ENCODE results near the gene WIPF1.

WIPF1 gene

DNA sequence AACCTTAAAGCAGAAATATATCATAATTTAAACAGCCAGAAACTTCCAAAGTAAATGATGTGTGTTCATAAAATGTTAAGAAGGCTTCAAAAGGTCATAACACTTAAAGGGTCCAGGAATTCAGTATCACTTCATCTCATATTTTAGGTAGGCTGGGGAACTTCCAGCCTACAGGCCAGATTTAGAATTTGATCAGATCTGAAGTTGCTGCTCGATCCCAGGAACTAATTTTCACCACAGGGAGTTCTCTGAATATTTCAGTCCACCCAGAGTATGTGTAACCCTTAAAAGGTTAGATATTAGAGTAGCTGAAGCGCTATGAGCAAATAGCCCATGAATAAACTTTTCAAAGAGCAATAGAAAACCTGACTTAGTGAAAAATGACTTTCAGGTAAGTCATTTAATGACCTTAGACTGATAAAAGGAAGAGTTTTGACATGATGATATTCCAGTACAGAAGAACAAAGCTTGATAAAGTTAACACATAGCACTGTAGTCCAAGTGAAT, 1.7 kb downstream of the WIPF1 start:
- peak; percentile 59 for DNase-seq (ENCODE audit: low spot score)

DNA sequence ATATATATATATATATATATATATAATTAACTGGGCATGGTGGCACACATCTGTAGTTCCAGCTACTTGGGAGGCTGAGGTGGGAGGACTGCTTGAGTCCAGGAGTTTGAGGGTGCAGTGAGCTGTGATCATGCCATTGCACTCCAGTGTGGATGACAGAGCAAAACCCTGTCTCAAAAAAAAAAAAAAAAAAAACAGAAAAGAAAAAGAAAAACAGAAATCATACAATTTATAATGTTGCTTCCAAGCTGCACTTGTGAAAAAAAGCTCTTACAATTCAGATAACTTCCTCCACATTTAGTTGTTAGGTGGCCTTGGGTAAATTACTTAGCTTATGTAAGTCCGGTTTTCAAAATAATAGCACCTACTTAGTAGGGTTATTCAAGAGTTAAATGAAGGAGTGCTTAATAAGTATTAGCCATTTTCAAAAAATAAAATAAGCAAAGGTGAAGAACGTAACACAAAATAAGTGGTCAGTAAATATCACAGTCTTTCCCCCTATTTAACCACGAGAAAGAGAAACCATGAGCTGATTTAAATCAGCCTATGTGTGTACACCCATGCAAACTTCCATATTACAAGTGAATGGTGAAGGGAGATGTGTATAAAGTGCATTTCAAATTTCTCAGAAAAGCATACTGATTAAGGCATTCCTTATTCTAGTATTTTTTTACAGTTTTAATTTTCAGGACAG, 2.3 kb downstream of the WIPF1 start:
- peak; percentile 40 for DNase-seq (ENCODE audit: low spot score)

DNA sequence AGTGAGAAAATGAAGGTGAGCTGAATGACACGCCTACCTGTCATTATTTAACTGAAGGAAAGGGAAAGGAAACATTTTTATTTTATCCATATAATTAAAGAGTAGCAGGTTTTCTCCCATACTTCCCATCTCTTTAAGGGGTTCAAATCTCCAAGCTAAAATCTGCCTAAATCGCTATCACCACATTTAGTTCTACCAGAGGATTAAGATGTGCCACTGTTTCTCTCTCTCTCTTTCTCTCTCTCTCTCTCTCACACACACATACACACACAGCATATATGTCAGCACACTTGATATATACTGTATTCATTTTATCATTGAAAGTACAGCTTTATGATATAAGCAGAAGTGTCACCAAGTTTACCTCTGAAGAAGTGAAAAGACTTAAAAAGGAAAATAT, 3.1 kb downstream of the WIPF1 start:
- no peak for DNase-seq (ENCODE audit: low spot score)

DNA sequence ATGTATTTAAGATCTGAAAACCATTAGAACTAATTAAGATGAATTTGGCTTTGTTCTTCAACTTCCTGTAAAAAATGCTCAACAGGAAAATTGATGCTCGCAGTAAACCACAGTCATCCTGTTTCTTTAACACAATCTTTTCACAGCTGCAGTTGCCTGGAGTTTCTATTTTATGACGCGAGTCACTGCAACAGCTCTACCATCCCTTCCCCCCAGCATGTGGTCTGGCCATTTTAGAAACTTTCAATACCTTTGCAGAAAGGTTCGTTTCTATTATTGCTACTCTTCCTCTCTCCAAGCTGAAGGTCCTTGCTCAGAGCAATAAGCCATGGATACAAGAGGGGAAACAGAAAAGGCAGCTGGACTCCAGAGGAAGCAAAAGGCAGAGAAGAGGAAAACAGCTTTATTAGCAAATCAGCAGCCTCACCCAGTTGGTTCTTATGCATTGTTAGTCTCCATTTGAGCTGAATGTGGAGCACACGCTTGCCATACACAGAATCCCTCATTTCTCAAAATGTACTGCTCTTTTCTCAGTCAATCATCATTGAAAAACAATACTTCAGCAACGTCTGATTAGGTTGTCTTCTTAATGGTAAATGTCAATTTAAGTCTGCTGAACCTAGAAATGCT, 3.9 kb downstream of the WIPF1 start:
- peak; percentile 83 for DNase-seq (ENCODE audit: low spot score)

DNA sequence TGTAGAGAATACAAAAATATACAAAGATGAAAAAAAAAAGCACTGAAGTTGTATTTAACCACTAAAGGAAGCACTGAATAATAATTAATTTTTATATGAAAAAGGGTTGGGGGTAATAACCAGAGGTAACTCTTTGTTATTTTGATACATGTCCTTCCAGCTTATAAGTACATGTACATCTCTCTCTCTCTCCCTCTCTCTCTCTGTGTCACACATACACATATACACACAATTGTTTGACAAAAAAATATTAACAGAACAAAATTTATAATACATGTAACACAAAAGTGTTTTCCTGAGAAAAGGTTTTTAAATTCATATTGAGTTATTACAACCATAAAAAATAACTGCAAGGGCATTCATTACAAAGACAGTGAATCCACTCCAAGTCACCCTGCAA, 4.6 kb downstream of the WIPF1 start:
- no peak for DNase-seq (ENCODE audit: low spot score)

DNA sequence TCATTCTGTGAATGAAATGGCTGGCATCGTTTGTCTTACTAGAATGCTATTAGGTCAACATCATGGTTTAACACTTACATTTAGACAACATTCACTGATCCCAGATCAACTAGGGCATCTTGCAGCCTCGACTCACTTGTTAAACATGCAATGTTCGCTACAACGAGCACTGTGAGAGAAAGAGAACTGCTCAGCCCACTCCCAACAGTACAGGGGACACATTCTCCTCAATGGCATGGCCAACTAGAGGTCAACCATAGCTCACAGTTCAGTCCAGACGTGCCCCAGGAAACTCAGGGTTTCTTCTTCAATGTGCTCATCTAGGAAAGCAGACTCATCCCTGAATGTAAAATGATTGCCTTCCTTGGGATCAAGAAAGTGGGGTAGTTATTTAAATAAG, 5.9 kb downstream of the WIPF1 start:
- no peak for DNase-seq (ENCODE audit: low spot score)

DNA sequence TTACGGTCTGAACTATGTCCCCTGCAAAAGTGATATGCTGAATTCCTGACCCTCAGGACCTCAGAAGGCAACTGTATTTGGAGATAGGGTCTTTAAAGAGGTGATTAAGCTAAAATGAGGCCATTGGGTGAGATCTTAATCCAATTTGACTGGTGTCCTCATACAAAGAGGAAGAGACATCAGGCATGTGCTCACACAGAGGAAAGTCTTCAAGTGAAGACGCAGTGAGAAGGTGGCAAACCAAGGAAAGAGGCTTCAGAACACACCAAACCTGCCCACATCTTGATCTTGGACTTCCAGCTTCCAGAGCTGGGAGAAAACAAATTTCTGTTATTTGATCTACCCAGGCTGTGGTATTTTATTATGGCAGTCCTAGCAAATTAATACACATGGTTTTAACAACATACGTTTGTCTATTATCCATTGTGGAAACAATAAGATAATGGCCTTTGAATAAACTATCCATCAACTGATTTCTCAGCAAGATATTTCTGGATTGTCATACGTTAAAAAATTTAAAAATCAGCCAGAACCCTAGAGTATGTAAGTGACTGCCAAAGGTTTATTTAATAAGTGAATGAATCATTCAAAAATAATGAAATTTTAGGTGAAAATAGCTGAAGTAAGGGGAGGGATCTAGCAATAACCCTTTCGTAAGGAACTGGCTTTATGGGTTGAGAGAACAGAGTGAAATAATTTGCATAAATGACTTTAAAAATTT, 6.5 kb downstream of the WIPF1 start:
- DNase-seq (ENCODE audit: low spot score): no peak

DNA sequence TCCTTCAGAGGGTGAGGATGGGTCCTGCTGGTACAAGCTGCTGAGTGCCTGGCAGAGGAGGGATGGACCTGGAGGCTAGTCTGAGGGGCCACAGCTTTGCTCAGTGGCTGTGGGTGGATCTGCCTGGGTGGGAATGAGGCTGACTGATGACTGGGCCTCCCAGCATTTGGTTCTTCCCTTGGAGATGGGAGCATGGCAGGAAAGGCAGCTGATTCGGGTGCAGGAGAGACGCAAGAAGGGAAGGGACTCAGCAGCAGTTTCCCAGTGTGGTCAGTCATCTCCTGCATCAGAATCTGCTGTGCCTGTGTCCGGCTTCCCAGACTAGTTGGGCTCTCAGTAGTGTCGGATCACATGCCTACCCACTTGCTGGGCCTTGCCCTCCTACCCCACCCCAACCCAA, 7.3 kb downstream of the WIPF1 start:
- DNase-seq (ENCODE audit: low spot score): no peak

DNA sequence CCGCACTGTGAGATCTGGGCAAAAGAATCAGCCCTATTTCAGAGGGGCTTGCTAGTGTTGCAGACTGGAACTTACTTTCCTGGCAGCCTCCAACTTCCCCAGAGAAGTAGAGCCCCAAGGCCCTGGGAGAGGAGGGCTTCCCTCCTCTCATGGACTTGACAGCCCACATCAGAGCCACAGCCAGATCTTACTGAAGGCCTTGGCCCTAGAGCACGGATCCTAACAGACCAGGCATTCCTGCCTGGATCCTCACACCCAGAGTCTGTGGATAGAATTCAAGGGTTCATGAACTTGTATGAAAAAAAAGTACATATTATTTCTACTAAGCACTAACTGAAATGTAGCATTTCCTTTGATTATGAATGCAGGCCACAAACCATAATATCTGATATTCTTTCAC, 8.3 kb downstream of the WIPF1 start:
- no peak for DNase-seq (ENCODE audit: low spot score)

DNA sequence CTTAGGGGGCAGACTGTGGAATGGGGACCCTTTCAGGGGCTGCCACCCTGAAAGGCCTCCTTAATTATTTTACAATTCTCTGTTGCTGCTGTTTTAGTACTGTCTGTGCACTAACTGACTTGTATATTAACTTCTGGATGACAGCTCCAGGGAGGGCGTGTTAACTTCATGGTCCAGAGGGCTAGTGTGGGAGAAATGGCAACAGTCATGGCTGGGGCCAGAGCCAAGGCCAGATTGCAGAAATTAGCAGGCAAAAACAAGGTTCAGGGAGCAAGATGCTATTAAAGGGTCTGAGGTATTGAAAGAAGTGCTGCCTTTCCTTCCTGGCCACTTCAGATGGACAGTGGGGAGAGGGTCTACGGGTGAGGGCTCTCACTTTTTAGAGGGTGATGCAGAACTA, 9.1 kb downstream of the WIPF1 start:
- DNase-seq (ENCODE audit: low spot score): no peak

DNA sequence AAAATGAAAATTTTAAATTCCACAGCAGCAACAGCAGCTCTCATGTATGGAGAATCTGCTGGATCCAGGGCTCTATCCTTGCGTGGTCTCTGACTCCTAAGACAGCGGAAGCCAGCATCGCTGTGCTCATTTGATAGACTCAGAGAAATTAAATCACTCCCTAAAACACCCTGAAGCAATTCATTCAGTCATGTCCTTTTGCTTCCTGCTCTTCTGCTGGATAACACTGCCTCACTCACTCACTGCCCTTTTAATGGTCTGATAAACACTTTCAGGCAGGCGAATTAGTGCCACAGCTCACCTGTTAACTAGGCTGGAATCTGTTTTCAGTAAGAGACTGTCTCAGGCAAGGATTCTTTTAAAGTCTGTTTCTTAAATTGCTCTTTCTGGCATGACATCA, 10.0 kb downstream of the WIPF1 start:
- no peak for DNase-seq (ENCODE audit: low spot score)

DNA sequence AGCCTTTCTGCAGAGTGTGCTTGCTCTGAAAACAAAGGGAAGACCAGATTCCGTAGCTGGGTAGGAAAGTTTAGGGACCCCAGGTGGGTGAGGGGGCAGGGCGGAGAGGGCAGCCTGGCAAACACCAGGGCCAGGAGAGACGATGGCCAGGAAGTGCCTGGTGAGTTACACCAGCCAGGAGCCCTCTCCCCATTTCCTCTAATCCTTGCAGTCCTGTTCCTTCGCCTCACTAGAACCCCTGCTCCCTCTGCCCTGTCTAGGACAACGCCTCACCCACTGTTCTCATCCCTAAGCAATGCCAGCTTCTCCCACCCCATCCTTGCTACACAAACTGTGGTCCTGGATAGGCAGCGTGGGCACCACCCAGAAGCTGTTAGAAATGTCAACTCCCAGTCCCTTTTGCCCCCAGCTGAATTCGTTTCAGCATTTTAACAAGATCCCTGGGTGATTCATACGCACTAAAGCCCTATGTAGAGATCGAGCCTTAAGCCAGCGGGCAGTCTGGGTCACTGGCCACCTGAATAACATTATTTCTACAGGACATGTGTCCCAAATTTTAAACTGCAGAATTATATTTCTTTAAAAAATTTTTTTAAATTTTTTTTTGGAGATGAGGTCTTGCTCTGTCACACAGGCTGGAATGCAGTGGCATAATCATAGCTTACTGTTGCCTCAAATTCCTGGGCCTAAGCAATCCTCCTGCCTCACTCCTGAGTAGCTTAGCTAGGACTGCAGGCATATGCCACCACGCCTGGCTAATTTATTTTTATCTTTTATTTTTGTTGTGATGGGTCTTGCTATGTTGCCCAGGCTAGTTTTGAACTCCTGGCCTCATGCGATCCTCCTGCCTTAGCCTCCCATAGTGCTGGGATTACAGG, 10.9 kb downstream of the WIPF1 start:
- no peak for DNase-seq (ENCODE audit: low spot score)

DNA sequence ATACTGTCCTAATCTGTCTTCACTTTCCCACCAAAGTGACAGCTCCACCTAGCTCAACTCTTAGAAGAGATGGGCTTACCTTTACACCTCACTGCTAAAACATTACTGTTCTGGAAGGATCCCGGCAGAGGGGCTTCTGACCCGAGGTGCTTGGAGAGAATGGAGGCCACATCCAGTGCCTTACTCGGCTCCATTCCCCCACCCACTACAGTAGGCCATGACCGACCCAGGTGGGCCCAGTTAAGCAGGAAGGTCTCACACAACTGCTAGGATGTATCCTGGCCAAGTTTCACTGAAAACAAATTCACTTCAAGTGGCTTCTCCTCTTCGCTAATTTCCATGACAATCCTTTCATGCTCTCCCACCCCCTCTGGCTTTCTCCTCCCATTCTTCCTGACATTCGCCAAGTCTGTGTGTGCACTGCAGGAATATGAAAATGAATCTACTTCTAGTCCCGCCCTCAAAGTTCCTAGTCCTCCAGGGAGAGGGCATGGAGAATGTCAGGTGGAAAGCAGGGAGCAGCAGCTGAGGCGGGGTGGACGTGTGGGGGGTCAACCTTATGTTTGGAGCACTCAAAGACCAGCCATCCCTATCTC, 11.8 kb downstream of the WIPF1 start:
- no peak for DNase-seq (ENCODE audit: low spot score)

DNA sequence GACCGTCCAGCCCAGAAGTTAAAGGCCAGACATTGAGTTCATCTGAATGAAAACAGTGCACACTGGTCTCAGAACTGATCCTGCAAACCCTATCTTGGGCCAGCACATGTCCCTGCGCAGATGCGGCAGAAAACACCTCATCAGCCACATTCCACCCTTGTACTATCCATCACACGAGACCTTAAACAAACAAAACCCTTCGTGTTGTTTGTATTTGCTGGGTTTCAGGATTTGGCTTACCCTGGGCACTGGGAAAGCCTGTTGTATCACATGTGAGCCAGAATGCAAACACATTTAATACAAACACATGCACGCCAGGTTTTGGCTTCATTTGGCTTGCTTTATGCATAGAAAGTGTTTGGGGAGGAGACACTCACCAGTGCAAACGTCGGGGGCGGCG, 12.5 kb downstream of the WIPF1 start:
- no peak for DNase-seq (ENCODE audit: low spot score)

DNA sequence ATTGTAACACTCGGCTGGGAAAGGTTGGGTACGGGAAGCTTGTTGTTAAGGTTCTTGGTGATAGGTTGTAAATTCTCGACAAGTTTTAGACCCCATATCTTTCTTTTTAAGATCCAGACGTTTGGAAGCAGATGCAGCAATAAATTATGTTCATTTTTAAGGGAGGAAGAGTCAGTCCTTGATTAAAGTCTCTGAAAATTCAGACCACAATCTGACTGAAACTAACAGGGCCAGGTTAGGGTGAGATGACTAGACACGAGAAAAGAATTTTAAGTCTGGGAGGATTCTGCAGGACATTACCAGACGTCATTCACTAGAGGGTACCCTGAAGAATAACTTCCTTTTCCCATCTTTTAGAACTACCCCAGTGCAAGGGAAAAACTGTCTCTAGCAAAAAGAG, 16.1 kb downstream of the WIPF1 start:
- no peak for DNase-seq (ENCODE audit: low spot score)

DNA sequence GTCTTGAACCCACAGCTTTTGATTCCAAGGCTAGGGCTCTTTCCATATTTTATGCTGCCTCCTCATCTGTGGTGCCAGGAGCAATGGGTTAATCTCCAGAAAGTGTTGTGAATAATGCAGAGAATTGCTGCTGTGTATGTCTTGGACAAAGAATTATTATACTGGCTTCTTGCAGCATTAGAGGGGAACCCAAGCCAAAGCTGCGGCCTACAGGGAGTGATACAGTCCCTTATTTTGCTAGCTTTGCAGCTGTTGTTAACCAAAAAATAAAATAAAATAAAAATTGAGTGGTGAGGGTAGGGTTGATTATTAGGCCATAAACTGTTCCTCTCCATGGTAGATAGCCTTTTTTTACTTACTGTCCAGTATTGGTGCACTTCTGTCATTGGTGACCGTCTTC, 16.7 kb downstream of the WIPF1 start:
- DNase-seq (ENCODE audit: low spot score): no peak

DNA sequence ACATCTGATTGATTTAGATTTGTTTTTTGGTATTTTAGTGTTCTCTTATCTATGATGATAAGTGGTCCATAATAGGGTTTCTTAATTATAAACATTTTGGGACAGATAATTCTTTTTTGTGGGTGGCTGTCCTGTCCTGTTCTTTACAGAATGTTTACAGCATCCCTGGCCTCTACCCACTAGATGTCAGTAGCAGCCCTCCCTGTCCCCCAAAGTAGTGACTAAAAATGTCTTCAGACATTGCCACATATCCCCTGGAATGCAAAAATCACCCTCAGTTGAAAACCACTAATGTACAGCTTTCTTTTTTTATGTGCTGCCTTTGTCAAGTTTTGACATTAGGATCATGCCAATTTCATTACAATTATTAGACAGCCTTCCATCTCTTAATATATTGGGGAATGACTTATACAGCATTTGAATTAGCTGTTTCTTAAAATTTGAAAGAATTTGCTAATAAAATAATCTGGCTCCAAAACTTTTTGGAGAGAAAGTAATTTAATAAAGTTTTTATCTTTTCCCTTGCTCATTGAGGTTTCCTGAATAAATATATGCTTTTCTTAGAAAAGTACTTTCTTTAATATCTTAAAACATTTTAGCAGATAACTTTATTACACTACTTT, 19.5 kb downstream of the WIPF1 start:
- DNase-seq (ENCODE audit: low spot score): peak; percentile 79

DNA sequence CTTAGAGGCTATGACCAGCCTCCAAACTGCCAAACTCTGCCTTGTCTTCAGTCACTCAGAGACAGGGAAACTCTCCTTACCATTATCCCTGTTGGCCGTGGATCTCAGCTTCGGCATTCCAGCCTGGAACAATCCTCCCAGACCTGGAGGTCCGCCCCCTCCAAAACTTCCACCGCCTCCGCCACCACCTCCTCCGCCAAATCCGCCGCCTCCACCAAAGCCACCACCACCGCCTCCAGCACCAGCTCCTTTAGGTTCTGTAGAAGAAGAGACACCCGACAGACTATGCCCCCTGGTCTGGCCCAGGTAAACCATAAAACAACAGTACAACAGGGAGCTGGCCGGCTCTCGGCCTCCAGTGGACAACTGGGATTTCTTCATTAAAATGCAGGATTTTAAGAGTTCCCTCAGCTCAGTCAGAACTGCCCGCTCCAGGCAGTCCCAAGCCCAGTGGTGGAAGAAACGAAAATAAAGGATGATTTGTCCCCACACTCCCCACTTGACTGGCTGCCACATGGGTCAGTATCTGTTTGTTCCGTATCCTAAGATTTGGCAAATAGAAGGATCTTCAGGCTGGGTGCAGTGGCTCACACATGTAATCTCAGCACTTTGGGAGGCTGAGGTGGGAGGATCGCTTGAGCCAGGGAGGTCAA, 22.4 kb downstream of the WIPF1 start:
- DNase-seq (ENCODE audit: low spot score): no peak

DNA sequence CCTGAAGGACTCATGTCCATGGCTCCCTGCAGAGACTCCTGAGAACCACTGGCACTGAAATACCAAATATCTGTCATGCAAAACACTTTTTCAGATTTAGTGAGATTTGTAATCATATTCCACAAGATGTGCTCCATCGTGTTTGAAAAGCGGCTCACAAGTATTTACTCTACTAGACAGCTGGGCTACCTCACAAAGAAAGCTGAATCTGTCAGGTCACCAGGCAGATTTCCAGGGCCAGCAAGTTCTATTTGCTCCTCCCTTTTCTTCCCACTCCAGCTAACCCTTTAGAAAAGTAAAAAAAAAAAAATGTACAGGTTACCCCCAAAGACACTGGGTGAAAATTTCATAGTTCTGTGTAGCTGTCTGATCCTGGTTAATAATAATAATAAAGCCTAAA, 22.9 kb downstream of the WIPF1 start:
- DNase-seq (ENCODE audit: low spot score): no peak

DNA sequence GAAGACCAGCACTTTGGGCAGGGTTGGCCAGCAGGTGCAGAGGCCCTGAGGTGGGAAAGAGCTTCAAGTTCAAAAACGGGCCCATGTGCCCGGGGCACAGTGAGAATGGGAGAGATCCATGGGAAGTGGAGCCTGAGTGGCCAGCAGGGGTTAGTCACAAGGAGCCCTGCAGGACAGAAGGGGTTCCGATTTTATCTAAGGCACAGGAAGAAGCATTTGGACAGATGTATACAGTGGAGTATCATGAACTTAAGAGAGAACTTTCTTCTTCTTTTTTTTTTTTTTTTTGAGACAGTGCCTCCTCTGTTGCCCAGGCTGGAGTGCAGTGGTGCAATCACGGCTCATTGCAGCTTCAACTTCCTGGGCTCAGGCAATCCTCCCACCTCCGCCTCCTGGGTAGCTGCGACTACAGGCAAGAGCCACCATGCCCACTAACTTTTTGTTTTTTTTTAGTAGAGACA, 24.0 kb downstream of the WIPF1 start:
- peak; percentile 44 for DNase-seq (ENCODE audit: low spot score)

DNA sequence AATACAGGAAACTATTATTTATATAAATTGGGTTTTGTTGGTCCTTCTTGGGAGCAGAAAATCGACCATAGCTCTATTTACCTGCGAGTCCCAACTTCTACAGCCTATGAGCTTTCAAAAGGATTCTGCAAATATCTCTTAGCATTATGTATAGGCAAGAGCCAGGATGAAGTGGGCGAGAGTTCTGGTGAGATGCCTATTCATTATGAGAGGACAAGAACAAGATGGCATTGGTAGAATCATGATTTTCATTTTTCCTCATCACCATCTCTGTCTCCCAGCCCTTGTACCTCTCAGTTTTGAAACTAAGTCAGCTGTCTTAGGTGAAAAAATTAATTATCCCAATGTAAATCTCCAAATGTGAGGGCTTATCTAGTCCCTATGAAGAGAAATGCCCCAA, 25.0 kb downstream of the WIPF1 start:
- DNase-seq (ENCODE audit: low spot score): no peak
